HFF-Myc (cell line): ENCODE data around the gene AFAP1L2.

Experiments used
- DNase-seq: peaks from one replicate; pipeline ENCODE4 v3.0.0-alpha.2; 2011; ENCODE audit warnings: low read depth; ENCODE audit errors: extremely low read depth
- H3K4me3 ChIP-seq: replicated peaks from 2 replicates; pipeline ENCODE4 v1.5.1; 2011; ENCODE audit warnings: low read depth, mild to moderate bottlenecking, control low read depth, low read length
- TF ChIP-seq, protein P1 (sequence below): IDR thresholded peaks from 2 replicates; pipeline ENCODE4 v1.5.1; 2012; ENCODE audit warnings: mild to moderate bottlenecking, low read depth, low read length, control low read depth; ENCODE audit errors: missing control alignments

Gene AFAP1L2

DNA sequence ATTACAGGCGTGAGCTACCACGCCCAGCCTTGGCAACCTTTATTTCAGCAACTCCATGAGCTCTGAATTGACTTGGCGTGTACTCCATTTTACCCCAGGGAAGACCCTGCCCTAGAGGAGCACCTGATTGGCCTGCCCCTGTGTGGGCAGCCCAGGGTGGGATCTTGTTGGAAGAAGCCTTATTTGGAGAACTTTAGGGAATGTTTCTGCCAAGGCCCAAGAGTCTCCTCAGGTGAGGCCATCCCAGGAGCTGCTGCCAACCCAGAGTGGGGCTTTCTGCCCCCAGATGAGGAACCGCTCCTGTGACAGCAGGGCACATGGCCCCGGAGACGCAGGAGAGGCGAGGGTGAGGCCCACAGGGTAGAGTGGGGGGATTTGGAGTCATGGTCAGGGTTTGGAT lies 123.3 kb downstream of the AFAP1L2 start:
- no peak for DNase-seq
- TF ChIP-seq, protein P1, sequence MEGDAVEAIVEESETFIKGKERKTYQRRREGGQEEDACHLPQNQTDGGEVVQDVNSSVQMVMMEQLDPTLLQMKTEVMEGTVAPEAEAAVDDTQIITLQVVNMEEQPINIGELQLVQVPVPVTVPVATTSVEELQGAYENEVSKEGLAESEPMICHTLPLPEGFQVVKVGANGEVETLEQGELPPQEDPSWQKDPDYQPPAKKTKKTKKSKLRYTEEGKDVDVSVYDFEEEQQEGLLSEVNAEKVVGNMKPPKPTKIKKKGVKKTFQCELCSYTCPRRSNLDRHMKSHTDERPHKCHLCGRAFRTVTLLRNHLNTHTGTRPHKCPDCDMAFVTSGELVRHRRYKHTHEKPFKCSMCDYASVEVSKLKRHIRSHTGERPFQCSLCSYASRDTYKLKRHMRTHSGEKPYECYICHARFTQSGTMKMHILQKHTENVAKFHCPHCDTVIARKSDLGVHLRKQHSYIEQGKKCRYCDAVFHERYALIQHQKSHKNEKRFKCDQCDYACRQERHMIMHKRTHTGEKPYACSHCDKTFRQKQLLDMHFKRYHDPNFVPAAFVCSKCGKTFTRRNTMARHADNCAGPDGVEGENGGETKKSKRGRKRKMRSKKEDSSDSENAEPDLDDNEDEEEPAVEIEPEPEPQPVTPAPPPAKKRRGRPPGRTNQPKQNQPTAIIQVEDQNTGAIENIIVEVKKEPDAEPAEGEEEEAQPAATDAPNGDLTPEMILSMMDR, result no peak

GRCh38 chr10:114279901-114280644 lies 124.2 kb downstream of the AFAP1L2 start:
- TF ChIP-seq, protein P1, result no peak
- no peak for DNase-seq
- H3K4me3 ChIP-seq, result no peak overlapping the region

More for the DNA sequence above, 123.3 kb downstream of the AFAP1L2 start:
- H3K4me3 ChIP-seq, result no peak overlapping the region

DNA sequence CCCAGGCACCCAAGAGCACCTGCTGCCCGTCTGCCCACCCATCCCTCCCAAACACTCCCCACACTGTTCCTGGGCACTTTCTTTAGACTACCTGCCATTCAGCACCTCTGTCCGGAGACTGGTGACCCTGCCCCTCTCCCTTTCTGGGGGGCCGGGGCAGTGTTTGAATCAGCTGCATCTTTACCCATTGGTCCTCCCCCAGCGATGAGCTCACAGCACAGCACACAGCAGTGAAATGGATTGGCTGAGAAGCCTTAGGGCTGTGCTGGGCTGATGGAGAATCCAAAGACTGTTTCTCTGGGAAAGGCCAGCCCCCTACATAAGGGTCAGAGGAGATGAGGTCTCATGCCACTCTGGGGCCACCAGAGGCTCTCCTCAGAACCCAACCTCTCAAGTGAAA lies 125.0 kb downstream of the AFAP1L2 start:
- TF ChIP-seq, protein P1, result no peak
- DNase-seq, result no peak
- H3K4me3 ChIP-seq, result no peak overlapping the region

DNA sequence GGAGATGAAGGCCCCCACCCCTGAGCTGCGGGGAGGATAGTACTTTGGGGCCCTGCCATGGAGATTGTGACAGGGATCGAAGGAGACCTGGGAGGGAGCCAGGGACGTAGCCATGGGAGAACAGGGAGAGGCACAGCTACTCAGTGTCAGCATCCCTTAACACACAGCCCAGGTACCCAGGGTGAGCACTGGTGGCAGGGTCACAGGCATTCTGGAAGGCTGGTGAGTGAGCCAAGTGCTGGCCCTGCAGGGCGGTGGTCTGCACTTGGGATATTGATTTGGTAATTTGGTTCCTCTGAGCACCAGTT lies 125.5 kb downstream of the AFAP1L2 start:
- no peak for DNase-seq
- H3K4me3 ChIP-seq, result no peak overlapping the region
- TF ChIP-seq, protein P1, result no peak

DNA sequence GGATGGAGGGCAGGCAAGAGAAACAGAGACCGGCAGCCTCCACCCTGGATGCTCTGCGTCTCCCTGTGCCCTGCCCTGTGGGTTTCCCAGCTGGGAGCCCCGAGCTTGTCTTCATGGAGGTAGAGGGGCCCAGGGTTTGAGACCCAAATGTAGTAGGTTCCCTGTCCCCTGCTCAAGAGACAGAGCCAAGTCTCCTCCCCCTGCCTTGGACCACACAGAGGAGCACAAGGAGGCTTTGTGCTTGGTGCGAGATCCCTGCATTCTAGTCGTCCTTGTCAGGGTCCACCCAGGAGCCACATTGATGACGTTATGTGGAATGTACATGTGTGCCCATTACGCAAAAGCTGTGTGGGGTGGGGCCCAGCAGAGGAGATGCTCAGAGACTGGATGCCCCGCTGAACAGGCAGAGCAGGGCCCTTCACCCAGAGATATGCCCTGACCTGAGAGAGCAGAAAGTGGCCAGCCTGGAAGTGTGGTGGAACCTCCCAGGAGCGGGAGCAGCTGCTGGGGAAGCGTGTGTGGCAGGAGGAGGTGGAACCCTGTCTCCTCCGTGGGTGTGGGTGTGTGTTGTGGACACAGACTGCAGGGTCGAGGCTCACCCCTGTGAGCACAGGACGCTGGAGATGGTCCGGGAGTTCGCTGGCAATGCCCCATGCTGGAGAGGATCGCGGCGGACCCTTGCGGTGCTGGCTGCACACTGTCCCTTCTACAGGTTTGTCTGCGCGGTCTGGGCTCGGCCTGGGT lies 126.0 kb downstream of the AFAP1L2 start:
- no peak overlapping the region for H3K4me3 ChIP-seq
- TF ChIP-seq, protein P1, result no peak
- no peak for DNase-seq

GRCh38 chr10:114276671-114277070 lies 127.6 kb downstream of the AFAP1L2 start:
- TF ChIP-seq, protein P1, result no peak
- no peak for DNase-seq
- no peak overlapping the region for H3K4me3 ChIP-seq
